A549 (cell line): ENCODE data around the gene MND1. TPM values are rescaled to one million over a fixed set of nuclear protein-coding genes. Genes with fewer than 3 reads are reported as not detected.

Experiments
- ATAC-seq, 2 experiments: fragments of 200-7000 bp in 1 of 2; fragments of >200 bp in 1 of 2; cut with Nextera tagmentation in 1 of 2; cut with Tn5 transposase in 1 of 2; 3 replicates each; pipeline versions ENCODE4 v1.8.0 to v1.9.1; 2018 to 2020; ENCODE audit warnings: mild to moderate bottlenecking in 1 of 2, moderate library complexity in 1 of 2
- CTCF ChIA-PET: fragments of 300-600 bp; sonication (Branson Sonifier 250); formaldehyde crosslinking; extraction: SDS; loops from one replicate; lab custom pipeline; 2021; ENCODE audit warnings: antibody characterized with exemption, inconsistent platforms; lab: Yijun Ruan, JAX
- POLR2A ChIA-PET: fragments of 350-600 bp; formaldehyde crosslinking; extraction: SDS; loops from one replicate; lab custom pipeline; 2021; ENCODE audit warnings: antibody characterized with exemption, inconsistent platforms; lab: Yijun Ruan, JAX
- DNase-seq, 2 experiments: peaks; one replicate each; pipeline versions ENCODE4 v3.0.0 to v3.0.0-alpha.2; 2011 to 2016; ENCODE audit warnings: low read depth in 1 of 2, low spot score in 1 of 2
- FAIRE-seq: peaks from 2 replicates; lab custom pipeline; 2011; peaks lifted over from hg19 to GRCh38; lab: Jason Lieb, UNC
- H3K27ac ChIP-seq, 2 experiments: fragments of >200 bp; sonication (Bioruptor Twin); formaldehyde crosslinking; 3 replicates each; pipeline ENCODE4 v1.5.1; 2016 to 2017
- H3K4me1 ChIP-seq: fragments of >200 bp; sonication (Bioruptor Twin); formaldehyde crosslinking; 3 replicates; pipeline ENCODE4 v1.6.1; 2016
- H3K4me2 ChIP-seq: fragments of >200 bp; sonication (Bioruptor Twin); formaldehyde crosslinking; 3 replicates; pipeline ENCODE4 v1.6.1; 2016
- H3K4me3 ChIP-seq: fragments of >200 bp; sonication (Bioruptor Twin); formaldehyde crosslinking; 3 replicates; pipeline ENCODE4 v1.5.1; 2016
- H3K9me3 ChIP-seq: fragments of >200 bp; sonication (Bioruptor Twin); formaldehyde crosslinking; 3 replicates; pipeline ENCODE4 v1.6.1; 2016
- BHLHE40 ChIP-seq: IDR thresholded peaks from 2 replicates; pipeline ENCODE4 v1.6.1; 2012; ENCODE audit warnings: low read depth, low read length, inconsistent platforms
- CBX2 ChIP-seq: fragments of 200-600 bp; sonication (generic); IDR thresholded peaks from 2 replicates; pipeline ENCODE4 v1.6.1; 2016; ENCODE audit warnings: low read depth, mild to moderate bottlenecking, borderline replicate concordance
- CHD4 ChIP-seq: fragments of 200-600 bp; sonication (generic); IDR thresholded peaks from 2 replicates; pipeline ENCODE4 v1.6.1; 2016; ENCODE audit warnings: antibody characterized with exemption, mild to moderate bottlenecking, borderline replicate concordance
- EHMT2 ChIP-seq: fragments of 200-600 bp; sonication (generic); IDR thresholded peaks from 2 replicates; pipeline ENCODE4 v1.6.1; 2016; ENCODE audit warnings: antibody characterized with exemption, low read depth, mild to moderate bottlenecking, moderate library complexity
- ESRRA ChIP-seq: fragments of 150-350 bp; IDR thresholded peaks from 2 replicates; pipeline ENCODE4 v1.6.1; 2014; ENCODE audit warnings: mild to moderate bottlenecking, low read length, borderline replicate concordance
- FOSB ChIP-seq: fragments of 250-450 bp; sonication (Bioruptor Pico); IDR thresholded peaks from 2 replicates; pipeline ENCODE4 v1.5.0; 2020; ENCODE audit warnings: mild to moderate bottlenecking, moderate library complexity
- HEYL ChIP-seq: fragments of 250-450 bp; sonication (Bioruptor Pico); IDR thresholded peaks from 2 replicates; pipeline ENCODE4 v1.8.0; 2021; ENCODE audit warnings: mild to moderate bottlenecking, moderate library complexity
- MAFK ChIP-seq: fragments of 450-650 bp; IDR thresholded peaks from 2 replicates; pipeline ENCODE4 v1.6.1; 2014; ENCODE audit not compliant: partially characterized antibody
- POLR2AphosphoS2 ChIP-seq: conservative IDR thresholded peaks from 2 replicates; pipeline ENCODE4 v1.6.1; 2012; ENCODE audit warnings: low read length, improper control_type of control experiment, inconsistent platforms
- RARB ChIP-seq: fragments of 250-450 bp; sonication (Bioruptor Pico); IDR thresholded peaks from 2 replicates; pipeline ENCODE4 v1.8.0; 2021; ENCODE audit warnings: mild to moderate bottlenecking, moderate library complexity
- RCOR1 ChIP-seq: fragments of 150-350 bp; IDR thresholded peaks from 2 replicates; pipeline ENCODE4 v1.6.1; 2014; ENCODE audit warnings: antibody characterized with exemption, low read length, low read depth
- SREBF2 ChIP-seq: fragments of 450-650 bp; IDR thresholded peaks from 2 replicates; pipeline ENCODE4 v1.6.1; 2014; ENCODE audit warnings: mild to moderate bottlenecking, moderate library complexity
- ZC3H11A ChIP-seq: fragments of 450-650 bp; IDR thresholded peaks from 2 replicates; pipeline ENCODE4 v1.6.1; 2014; ENCODE audit warnings: antibody characterized with exemption, mild to moderate bottlenecking
- ZNF302 ChIP-seq: fragments of 250-450 bp; sonication (Bioruptor Pico); IDR thresholded peaks from 2 replicates; pipeline ENCODE4 v1.9.0; 2021; ENCODE audit warnings: inconsistent platforms, mild to moderate bottlenecking, moderate library complexity
- ZSCAN20 ChIP-seq: fragments of 250-450 bp; sonication (Bioruptor Pico); IDR thresholded peaks from 2 replicates; pipeline ENCODE4 v1.8.0; 2022; ENCODE audit warnings: mild to moderate bottlenecking, moderate library complexity
- WGBS: methylation state at CpG from one replicate; pipeline ENCODE4 v1.1.6; 2017; ENCODE audit errors: missing lambda C conversion rate; 5-methylcytosine and 5-hydroxymethylcytosine counted together
- polyA plus RNA-seq, 4 experiments: library from polyadenylated mRNA; depleted of rRNA in 3 of 4; stranded (reverse); fragments of >200 nt; fragmentation: RNase III in 1 of 4; extraction: RNeasy Plus Mini Kit Qiagen cat#74134 plus additional on column Dnase treatment in 1 of 4; gene quantifications; 2 replicates in 3 of 4; 3 replicates in 1 of 4; pipeline ENCODE4 v1.2.3, GENCODE V29; 2011 to 2017
- TF ChIP-seq, protein P1 (sequence below): fragments of 200-600 bp; sonication (generic); IDR thresholded peaks from 2 replicates; pipeline ENCODE4 v1.6.1; 2016; ENCODE audit warnings: antibody characterized with exemption, mild to moderate bottlenecking, moderate library complexity
- TF ChIP-seq, protein P2 (sequence below): fragments of 450-650 bp; IDR thresholded peaks from 2 replicates; pipeline ENCODE4 v1.6.1; 2014; ENCODE audit warnings: antibody characterized with exemption
- TF ChIP-seq, protein P3 (sequence below): fragments of >200 bp; sonication (Bioruptor Twin); formaldehyde crosslinking; IDR thresholded peaks from 3 replicates; pipeline ENCODE4 v1.5.1; 2016
- TF ChIP-seq, protein P4 (sequence below): IDR thresholded peaks from 2 replicates; pipeline ENCODE4 v1.6.1; 2012; ENCODE audit warnings: low read depth, borderline replicate concordance

The MND1 gene
- polyA plus RNA-seq, 2 of the 4 experiments (the other 2 are of a cell fraction), result 16.3 to 16.6 TPM

DNA sequence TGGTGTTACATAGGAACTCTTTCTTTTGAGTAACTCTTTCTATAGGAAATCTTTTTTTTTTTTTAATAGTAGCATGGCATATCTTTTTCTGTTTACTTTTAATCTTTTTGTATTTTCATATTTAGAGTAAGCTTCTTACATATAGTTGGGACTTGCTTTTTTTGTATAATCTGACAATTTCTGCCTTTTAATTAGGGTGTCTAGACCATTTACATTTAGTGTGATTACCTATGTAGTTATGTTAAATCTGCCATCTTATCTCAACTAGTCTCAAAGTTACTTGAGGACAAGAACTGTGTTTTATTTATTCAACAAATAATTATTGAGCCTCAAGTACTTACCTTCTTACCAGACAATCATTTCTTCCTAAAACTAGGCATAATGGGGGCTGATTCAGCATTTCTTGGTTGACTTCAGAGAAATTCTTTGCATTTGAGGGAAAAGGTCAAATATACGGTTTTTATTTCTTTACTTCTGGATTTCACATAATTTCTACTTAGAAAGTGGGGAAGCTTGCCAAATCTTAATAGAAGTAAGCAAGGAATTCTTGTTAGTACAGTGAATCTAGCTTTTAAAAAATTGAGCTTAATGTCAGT, 28.6 kb downstream of the MND1 start:
- ChIA-PET CTCF (interaction anchor here (0.6 to 1.5 kb wide), 4 partner anchors 11 to 884 kb away, joined by 3 to 4 read pairs (median 3); no protein-coding TSS in a partner anchor), POLR2A (no interaction called here)
- TF ChIP-seq, protein P1, sequence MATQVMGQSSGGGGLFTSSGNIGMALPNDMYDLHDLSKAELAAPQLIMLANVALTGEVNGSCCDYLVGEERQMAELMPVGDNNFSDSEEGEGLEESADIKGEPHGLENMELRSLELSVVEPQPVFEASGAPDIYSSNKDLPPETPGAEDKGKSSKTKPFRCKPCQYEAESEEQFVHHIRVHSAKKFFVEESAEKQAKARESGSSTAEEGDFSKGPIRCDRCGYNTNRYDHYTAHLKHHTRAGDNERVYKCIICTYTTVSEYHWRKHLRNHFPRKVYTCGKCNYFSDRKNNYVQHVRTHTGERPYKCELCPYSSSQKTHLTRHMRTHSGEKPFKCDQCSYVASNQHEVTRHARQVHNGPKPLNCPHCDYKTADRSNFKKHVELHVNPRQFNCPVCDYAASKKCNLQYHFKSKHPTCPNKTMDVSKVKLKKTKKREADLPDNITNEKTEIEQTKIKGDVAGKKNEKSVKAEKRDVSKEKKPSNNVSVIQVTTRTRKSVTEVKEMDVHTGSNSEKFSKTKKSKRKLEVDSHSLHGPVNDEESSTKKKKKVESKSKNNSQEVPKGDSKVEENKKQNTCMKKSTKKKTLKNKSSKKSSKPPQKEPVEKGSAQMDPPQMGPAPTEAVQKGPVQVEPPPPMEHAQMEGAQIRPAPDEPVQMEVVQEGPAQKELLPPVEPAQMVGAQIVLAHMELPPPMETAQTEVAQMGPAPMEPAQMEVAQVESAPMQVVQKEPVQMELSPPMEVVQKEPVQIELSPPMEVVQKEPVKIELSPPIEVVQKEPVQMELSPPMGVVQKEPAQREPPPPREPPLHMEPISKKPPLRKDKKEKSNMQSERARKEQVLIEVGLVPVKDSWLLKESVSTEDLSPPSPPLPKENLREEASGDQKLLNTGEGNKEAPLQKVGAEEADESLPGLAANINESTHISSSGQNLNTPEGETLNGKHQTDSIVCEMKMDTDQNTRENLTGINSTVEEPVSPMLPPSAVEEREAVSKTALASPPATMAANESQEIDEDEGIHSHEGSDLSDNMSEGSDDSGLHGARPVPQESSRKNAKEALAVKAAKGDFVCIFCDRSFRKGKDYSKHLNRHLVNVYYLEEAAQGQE, result no peak
- TF ChIP-seq HEYL (no peak), ZC3H11A (no peak), MAFK (peak; percentile 31)
- H3K4me1 ChIP-seq, result no peaks in the 10 kb centered on the region
- H3K4me2 ChIP-seq, result no peak overlapping the region
- no peak overlapping the region for H3K4me3 ChIP-seq
- ATAC-seq (no peak), FAIRE-seq (no peak), DNase-seq (no peak)
- no peak overlapping the region for H3K27ac ChIP-seq
- WGBS, result 96% methylated on average over 1 of the region's 1 CpG
- H3K9me3 ChIP-seq, result no peaks in the 10 kb centered on the region; the same call in 2 of the 3 replicates

DNA sequence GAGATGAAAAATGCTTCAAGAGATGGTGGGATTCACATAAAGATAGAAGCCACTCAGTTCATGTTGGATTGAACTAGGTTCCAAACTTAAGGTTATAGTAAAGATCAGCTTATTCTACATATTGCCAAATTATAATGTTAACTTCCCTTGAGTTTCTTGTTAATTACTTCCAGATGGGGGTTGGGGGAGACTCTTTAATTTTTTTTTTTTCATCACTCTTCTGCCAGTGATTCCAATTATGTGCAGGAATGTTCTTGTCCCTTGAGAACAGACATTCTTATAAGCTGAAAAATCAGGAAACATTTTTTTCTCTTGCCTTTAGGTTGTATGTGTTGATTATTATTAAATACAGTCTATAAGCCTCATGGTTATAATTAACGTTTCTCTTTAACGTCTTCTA, 30.0 kb downstream of the MND1 start:
- WGBS, result 92% methylated on average over 2 of the region's 2 CpGs
- ChIA-PET CTCF (interaction anchor here (0.6 to 1.8 kb wide), 3 partner anchors 12 to 30 kb away, joined by 3 to 6 read pairs (median 4); partner anchors contain the start of gene MND1), POLR2A (no interaction called here)
- TF ChIP-seq ZNF302 (CRISPR knock-in tag) (no peak), POLR2AphosphoS2 (no peak), ESRRA (no peak), RCOR1 (no peak), ZSCAN20 (CRISPR knock-in tag) (no peak), FOSB (no peak), CBX2 (no peak), EHMT2 (no peak), SREBF2 (no peak)
- TF ChIP-seq, protein P2, sequence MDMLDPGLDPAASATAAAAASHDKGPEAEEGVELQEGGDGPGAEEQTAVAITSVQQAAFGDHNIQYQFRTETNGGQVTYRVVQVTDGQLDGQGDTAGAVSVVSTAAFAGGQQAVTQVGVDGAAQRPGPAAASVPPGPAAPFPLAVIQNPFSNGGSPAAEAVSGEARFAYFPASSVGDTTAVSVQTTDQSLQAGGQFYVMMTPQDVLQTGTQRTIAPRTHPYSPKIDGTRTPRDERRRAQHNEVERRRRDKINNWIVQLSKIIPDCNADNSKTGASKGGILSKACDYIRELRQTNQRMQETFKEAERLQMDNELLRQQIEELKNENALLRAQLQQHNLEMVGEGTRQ, result no peak
- TF ChIP-seq, protein P3, sequence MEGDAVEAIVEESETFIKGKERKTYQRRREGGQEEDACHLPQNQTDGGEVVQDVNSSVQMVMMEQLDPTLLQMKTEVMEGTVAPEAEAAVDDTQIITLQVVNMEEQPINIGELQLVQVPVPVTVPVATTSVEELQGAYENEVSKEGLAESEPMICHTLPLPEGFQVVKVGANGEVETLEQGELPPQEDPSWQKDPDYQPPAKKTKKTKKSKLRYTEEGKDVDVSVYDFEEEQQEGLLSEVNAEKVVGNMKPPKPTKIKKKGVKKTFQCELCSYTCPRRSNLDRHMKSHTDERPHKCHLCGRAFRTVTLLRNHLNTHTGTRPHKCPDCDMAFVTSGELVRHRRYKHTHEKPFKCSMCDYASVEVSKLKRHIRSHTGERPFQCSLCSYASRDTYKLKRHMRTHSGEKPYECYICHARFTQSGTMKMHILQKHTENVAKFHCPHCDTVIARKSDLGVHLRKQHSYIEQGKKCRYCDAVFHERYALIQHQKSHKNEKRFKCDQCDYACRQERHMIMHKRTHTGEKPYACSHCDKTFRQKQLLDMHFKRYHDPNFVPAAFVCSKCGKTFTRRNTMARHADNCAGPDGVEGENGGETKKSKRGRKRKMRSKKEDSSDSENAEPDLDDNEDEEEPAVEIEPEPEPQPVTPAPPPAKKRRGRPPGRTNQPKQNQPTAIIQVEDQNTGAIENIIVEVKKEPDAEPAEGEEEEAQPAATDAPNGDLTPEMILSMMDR, result no peak
- Histone ChIP-seq H3K27ac (no peak overlapping the region), H3K9me3 (no peaks in the 10 kb centered on the region; the same call in 2 of the 3 replicates), H3K4me3 (no peak overlapping the region), H3K4me2 (no peak overlapping the region), H3K4me1 (no peaks in the 10 kb centered on the region)
- ATAC-seq, result no peak
- no peak for DNase-seq
- FAIRE-seq, result no peak

DNA sequence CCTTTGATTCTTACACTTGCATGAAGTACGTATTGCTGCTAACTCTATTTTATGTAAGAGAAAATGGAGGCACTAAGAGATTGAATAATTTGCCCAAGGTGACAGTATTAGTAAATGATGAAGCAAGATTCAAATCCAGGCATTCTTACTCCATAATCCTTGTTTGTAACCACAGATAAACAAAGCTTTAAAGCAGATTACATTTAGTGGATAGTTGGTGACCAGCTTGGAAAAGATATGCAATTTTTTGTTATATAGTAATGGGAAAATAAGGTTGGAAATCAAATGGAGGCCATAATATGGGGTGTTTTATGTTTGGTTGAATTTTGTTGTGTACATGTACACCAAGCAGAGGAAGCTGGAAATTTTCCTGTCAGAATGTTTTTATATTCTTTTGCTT, 30.8 kb downstream of the MND1 start:
- FAIRE-seq (no peak), DNase-seq (no peak), ATAC-seq (no peak)
- H3K4me1 ChIP-seq, result no peaks in the 10 kb centered on the region
- H3K9me3 ChIP-seq, result no peaks in the 10 kb centered on the region; the same call in 2 of the 3 replicates
- WGBS, result 100% methylated on average over 1 of the region's 1 CpG
- TF ChIP-seq, protein P3, result no peak
- TF ChIP-seq RARB (no peak), BHLHE40 (no peak), CHD4 (no peak), ESRRA (no peak), CBX2 (no peak)
- TF ChIP-seq, protein P4, sequence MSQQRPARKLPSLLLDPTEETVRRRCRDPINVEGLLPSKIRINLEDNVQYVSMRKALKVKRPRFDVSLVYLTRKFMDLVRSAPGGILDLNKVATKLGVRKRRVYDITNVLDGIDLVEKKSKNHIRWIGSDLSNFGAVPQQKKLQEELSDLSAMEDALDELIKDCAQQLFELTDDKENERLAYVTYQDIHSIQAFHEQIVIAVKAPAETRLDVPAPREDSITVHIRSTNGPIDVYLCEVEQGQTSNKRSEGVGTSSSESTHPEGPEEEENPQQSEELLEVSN, result no peak
- ChIA-PET POLR2A (no interaction called here), CTCF (interaction anchor here (1.8 kb wide), 1 partner anchor 31 kb away, joined by 6 read pairs; the partner anchor contains the start of gene MND1)
- H3K4me2 ChIP-seq, result no peak overlapping the region
- no peak overlapping the region for H3K27ac ChIP-seq
- no peak overlapping the region for H3K4me3 ChIP-seq
